ENCODE data around the gene PMF1.

The PMF1 gene

GRCh38 chr1:156241311-156241811 is 28.6 kb downstream of the PMF1 start:
- DNase-seq = no peak

- DNase-seq = no peak
These were observed 29.1 kb downstream of the PMF1 start, which contains the start of gene BGLAP for GRCh38 chr1:156241926-156242325. BGLAP (plus strand) TSS chr1:156242184; CDS start chr1:156242232, 48 bp downstream.

- DNase-seq = no peak
These were observed 29.9 kb downstream of the PMF1 start for GRCh38 chr1:156242738-156243137.

GRCh38 chr1:156244126-156244525 is 31.3 kb downstream of the PMF1 start:
- no peak for DNase-seq

- DNase-seq = no peak
These were observed 31.9 kb downstream of the PMF1 start for GRCh38 chr1:156244712-156245111.

- peak in 1 of 2 experiments; percentile 11 for DNase-seq
These were observed 32.8 kb downstream of the PMF1 start for GRCh38 chr1:156245451-156246232.

- DNase-seq = no peak
These were observed 33.5 kb downstream of the PMF1 start for GRCh38 chr1:156246241-156246780.

- DNase-seq = no peak
These were observed 34.1 kb downstream of the PMF1 start for GRCh38 chr1:156246781-156247459.

- DNase-seq = no peak
These were observed 34.9 kb downstream of the PMF1 start, which contains the start of gene PAQR6 for GRCh38 chr1:156247460-156248322. PAQR6 (minus strand) TSS chr1:156248056; CDS start chr1:156246731, 1,325 bp downstream.

- DNase-seq = no peak
These were observed 35.5 kb downstream of the PMF1 start for GRCh38 chr1:156248323-156248683.

GRCh38 chr1:156249593-156249992 is 36.8 kb downstream of the PMF1 start:
- DNase-seq = no peak

GRCh38 chr1:156251527-156251926 is 38.7 kb downstream of the PMF1 start:
- DNase-seq = no peak

- no peak for DNase-seq
These were observed 40.8 kb downstream of the PMF1 start for GRCh38 chr1:156253634-156254033.

- no peak for DNase-seq
These were observed 44.9 kb downstream of the PMF1 start for GRCh38 chr1:156257711-156258110.

- DNase-seq = no peak
These were observed 46.1 kb downstream of the PMF1 start for GRCh38 chr1:156258859-156259258.

- DNase-seq = peak in 1 of 2 experiments; percentile 12
These were observed 47.0 kb downstream of the PMF1 start for GRCh38 chr1:156259805-156260204.

- DNase-seq = no peak
These were observed 48.1 kb downstream of the PMF1 start for GRCh38 chr1:156260896-156261295.

GRCh38 chr1:156262461-156263287 is 49.9 kb downstream of the PMF1 start:
- no peak for DNase-seq

GRCh38 chr1:156263288-156263655 is 50.5 kb downstream of the PMF1 start:
- no peak for DNase-seq

- no peak for DNase-seq
These were observed 53.2 kb downstream of the PMF1 start for GRCh38 chr1:156266051-156266450.

- no peak for DNase-seq
These were observed 55.5 kb downstream of the PMF1 start for GRCh38 chr1:156268336-156268735.

- DNase-seq = no peak
These were observed 57.5 kb downstream of the PMF1 start for GRCh38 chr1:156270314-156270713.
